SH-SY5Y (cell line): ENCODE results near the gene MRPL43.

ENCODE experiments used
- GATA2 ChIP-seq: IDR thresholded peaks from 2 replicates; pipeline ENCODE4 v1.6.1; 2011; ENCODE audit warnings: mild to moderate bottlenecking, low read depth, low read length
- GATA3 ChIP-seq: IDR thresholded peaks from 2 replicates; pipeline ENCODE4 v1.6.1; 2011; ENCODE audit warnings: low read depth, mild to moderate bottlenecking, low read length, moderate library complexity

DNA sequence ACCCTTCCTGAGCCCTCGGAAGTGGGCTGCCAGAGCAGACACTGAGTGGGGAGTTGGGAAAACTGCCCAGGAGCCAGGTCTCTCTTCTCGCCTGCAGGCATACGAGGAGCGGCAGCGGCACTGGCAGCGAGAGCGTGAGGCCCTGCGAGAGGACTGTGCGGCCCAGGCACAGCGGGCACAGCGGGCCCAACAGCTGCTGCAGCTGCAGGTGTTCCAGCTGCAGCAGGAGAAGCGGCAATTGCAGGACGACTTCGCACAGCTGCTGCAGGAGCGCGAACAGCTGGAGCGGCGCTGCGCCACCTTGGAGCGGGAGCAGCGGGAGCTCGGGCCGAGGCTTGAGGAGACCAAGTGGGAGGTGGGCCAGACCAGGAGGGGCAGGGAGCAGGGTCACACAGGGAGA is 18.1 kb upstream of the MRPL43 start:
- TF ChIP-seq GATA2 (no peak), GATA3 (no peak)
